Adrenal gland (tissue), 5 donors: Measurements from ENCODE around the gene CYP24A1.

Experiments used
- POLR2A ChIP-seq, 2 donors: fragments of 450-650 bp; IDR thresholded peaks; one replicate each; pipeline ENCODE4 v1.6.1; 2017; ENCODE audit warnings: antibody characterized with exemption in 2 of 2, mild to moderate bottlenecking in 2 of 2, moderate library complexity in 1 of 2
- TF ChIP-seq, protein P1 (sequence below), 6 experiments: fragments of 450-650 bp in 4 of 6; fragments of 200-600 bp in 2 of 6; sonication (generic) in 1 of 6; IDR thresholded peaks; 1 replicate in 5 of 6; 2 replicates in 1 of 6; pipeline versions ENCODE4 v1.5.1 to v1.8.0; 2016 to 2021; ENCODE audit warnings: antibody characterized with exemption in 6 of 6, mild to moderate bottlenecking in 2 of 6, moderate library complexity in 1 of 6
- donor health status: DM: no; HTN: no; CAD: no.

DNA sequence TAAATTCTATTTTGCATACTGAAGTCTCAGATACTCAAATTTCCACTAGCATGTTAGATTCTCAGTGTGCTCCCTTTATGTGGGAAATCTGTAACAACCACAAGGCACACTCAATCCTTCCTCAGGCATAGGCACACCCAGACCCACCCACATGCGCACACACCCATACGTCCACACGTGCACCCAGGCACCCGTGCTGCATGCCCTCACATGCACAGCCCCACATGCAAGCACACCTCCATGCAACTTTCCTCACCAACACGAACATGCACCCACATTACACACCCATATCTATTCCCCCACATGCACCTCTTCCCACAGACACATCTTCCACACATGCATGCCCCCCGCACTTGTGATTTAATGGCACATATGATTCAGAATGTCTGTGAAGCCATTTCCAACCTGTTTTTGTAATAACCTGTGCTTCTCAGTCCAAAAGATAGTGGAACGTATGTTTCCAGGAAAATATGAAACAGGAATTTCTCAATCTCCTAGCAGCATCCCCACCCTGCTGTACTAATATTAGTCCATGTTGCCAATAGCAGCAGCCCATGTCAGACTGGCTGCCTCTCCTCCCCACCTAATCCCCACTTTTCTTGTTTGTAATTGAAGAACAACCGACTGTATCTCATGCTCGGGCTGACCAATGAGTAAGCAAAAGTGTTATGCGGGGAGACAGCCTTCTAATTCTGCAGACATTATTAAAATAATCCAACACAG, 11.3 kb upstream of the CYP24A1 start:
- TF ChIP-seq, protein P1, sequence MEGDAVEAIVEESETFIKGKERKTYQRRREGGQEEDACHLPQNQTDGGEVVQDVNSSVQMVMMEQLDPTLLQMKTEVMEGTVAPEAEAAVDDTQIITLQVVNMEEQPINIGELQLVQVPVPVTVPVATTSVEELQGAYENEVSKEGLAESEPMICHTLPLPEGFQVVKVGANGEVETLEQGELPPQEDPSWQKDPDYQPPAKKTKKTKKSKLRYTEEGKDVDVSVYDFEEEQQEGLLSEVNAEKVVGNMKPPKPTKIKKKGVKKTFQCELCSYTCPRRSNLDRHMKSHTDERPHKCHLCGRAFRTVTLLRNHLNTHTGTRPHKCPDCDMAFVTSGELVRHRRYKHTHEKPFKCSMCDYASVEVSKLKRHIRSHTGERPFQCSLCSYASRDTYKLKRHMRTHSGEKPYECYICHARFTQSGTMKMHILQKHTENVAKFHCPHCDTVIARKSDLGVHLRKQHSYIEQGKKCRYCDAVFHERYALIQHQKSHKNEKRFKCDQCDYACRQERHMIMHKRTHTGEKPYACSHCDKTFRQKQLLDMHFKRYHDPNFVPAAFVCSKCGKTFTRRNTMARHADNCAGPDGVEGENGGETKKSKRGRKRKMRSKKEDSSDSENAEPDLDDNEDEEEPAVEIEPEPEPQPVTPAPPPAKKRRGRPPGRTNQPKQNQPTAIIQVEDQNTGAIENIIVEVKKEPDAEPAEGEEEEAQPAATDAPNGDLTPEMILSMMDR (IDR thresholded peaks at IDR 0.05): no peak
- no peak for TF ChIP-seq POLR2A (IDR thresholded peaks at IDR 0.05)
